GM12873 (cell line): ENCODE results near the gene ACE.
A peak's percentile ranks its signal among the peaks of the same experiment; 100 is the strongest.

Experiments
- TF ChIP-seq, protein P1 (sequence below): IDR thresholded peaks from 2 replicates; pipeline ENCODE4 v1.5.1; 2012; ENCODE audit warnings: low read depth, mild to moderate bottlenecking, moderate library complexity, low read length, control low read depth; ENCODE audit not compliant: insufficient read depth; ENCODE audit errors: missing control alignments

The ACE gene

DNA sequence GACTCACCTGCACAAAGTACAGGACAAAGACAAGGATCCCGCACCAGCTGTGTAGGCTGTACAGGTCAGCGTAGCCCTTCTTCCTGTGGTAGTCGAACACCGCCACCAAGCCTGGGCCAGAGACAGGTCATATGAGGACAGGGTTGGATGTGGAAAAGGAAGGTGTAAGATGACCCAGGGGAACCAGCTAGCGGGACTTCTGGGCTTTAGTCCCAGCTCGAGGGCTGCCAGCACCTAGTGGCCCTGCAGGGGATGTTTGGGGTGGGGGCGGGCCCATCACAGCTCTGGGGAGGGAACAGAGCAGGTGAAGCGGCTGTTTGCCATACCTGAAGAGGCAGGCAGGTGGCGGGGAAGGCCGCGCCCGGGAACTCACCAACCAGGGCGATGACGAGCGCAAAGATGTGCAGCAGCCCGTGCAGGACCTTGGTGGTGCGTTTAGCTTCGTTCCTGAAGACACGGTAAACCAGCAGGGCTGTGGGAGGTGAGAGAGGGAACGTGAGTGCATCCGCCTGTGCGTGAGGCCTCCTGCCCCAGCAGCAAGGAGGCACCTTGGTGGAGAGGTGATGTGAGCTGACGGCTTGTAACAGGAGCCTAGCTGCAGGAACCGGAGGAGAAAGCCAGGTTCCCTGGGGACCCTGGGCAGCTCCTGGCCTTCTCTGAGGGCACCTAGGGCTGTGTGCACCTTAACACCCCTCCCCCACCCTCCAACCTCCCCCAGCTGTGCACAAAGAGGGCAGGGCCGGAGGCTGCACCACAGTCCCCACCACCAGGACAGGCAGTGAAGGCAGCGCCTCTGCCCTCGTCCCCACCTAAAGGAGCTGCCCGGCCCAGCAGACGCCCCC is 41.0 kb upstream of the ACE start:
- TF ChIP-seq, protein P1, sequence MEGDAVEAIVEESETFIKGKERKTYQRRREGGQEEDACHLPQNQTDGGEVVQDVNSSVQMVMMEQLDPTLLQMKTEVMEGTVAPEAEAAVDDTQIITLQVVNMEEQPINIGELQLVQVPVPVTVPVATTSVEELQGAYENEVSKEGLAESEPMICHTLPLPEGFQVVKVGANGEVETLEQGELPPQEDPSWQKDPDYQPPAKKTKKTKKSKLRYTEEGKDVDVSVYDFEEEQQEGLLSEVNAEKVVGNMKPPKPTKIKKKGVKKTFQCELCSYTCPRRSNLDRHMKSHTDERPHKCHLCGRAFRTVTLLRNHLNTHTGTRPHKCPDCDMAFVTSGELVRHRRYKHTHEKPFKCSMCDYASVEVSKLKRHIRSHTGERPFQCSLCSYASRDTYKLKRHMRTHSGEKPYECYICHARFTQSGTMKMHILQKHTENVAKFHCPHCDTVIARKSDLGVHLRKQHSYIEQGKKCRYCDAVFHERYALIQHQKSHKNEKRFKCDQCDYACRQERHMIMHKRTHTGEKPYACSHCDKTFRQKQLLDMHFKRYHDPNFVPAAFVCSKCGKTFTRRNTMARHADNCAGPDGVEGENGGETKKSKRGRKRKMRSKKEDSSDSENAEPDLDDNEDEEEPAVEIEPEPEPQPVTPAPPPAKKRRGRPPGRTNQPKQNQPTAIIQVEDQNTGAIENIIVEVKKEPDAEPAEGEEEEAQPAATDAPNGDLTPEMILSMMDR, result peak; percentile 48

DNA sequence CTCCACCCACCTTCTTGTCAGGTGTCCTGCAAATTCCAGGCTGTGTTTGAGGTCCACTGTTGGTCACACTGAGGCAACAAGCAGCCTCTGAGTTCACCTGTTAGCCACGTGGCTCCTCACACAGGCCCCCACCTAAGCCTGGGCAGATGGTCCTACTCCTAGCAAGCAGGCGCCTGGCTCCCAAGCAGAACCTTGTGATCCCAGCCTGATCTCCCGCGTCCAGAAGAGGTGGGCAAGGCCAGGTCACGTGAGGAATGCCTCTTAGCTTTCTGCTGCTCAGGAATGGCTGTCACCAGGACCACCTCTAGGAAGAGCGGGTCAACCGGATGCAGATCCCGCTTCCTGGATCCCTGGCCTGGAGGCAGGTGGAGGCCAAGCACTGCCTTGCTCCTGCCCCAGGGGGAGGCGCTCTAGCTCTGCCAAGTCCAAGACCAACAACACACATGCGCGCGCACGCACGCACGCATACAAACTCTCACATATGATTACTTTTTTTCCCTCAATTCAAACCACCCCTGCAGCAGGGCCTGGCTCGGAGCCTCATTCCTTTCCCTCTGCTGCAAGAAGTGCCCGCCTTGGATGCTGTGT is 40.2 kb upstream of the ACE start:
- TF ChIP-seq, protein P1, result no peak

DNA sequence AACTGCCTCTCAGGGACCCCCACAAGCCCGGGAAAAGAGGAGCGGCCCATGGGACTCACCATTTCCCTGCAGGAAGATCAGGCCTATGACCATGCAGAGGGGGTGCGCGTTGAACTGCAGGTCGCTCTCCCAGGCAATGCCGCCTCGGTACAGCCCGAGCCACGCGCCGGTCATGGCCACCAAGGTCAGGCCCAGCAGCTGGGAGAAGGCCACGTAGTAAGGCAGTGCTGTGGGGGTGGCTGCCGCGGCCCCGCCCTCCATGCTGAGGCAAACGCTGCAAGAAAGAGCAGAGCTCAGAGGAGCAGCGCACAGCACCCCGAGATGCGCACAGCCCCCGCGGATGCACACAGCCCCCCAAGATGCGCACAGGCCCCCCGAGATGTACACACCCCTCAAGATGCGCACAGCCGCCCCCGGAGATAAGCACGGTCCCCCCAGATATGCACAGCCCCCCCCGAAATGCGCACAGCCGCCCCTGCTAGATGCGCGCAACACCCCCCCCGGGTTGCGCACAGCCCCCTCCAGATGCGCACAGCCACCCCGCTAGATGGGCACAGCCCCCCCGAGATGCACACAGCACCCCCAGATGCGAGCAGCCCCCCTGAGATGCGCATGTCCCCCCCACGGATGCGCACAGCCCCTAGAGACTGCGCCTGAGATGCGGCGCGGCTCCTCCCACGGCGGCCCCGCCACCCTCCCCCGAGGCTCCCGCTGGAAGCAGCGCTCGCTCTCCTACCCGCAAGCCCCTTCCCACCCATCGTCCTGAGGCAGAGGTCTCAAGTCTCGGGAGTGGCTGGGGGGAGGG is 39.4 kb upstream of the ACE start:
- TF ChIP-seq, protein P1, result no peak

DNA sequence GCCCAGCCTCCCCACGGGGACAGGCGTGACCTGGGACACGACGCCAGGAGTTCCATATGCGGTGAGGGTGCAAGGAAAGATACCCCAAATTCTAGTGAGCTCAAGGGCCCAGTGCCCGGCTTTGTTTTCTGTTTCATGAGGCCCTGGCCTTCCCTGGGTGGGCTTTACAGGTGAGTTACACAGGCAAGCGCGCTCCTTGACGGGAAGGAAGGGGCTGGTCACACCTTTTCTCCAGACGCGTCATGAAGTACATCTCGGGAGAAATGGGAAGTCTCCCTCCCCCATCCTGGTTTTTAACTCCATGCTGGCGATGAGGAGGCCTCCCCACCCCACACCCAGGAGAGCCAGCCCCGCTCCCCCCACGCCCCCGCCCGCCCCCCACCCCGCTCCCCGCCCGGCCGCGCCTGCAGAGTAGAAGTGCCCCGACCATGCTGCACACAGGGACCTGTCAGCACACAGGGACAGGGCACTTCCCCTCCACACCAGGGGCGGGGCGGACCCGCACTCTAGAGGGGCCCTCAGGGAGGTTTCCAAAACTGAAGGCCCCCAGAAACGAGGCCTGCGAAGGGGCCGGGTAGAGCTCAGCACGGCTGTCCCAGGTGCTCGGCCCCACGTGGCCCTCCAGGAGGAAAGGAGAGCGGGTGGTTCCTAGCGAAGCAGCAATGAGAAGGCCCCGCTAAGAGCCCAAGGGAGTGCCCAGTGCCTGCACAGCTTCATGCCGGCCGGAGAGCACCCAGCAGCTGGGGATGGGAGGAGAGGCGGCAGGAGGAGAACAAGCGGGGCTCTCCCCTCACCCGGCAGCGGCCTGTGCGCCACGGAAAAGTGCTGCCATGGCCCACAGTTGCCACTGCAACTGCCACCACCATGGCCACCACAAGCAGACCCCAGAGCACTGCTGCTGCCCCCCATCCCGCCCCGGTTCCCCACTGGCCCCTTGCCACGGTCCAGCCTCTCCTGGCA is 38.5 kb upstream of the ACE start:
- TF ChIP-seq, protein P1, result no peak

DNA sequence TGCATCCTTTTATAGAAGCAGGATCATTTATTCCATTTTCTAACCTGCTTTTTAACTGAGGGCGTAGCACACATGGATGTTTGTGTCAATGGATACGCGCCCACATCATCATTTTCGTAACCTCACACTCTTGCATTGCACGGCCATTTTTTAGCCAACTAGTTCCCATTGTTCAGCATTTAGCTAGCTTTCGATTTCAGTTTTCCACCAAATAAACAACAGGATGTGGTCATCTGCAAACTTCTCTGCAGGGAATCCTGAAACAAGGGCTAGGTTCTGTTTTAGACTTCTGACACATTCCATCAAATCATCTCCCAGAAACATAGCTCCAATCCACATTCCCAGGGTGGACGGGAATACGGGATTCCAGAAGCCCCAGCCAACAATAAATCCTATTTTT is 37.2 kb upstream of the ACE start:
- TF ChIP-seq, protein P1, result no peak

GRCh38 chr17:63440127-63440769 is 36.6 kb upstream of the ACE start:
- TF ChIP-seq, protein P1, result no peak
